K562 (cell line): ENCODE results near the gene CST1. TPM values are rescaled to one million over a fixed set of nuclear protein-coding genes. Genes with fewer than 3 reads are reported as not detected.

ENCODE experiments used
- ATAC-seq: fragments of 200-7000 bp; cut with Tn5 transposase; 3 replicates; pipeline ENCODE4 v1.9.1; 2020; ENCODE audit warnings: moderate library complexity
- BruUV-seq: library from RNA; stranded (reverse); fragments of 400-500 nt; replicated peaks from 2 replicates; lab custom pipeline; 2021; lab: Mats Ljungman, UMichigan
- CTCF ChIA-PET: fragments of 300-600 bp; formaldehyde crosslinking; extraction: SDS; loops from one replicate; lab custom pipeline; 2021; ENCODE audit warnings: low intra/inter-chr PET ratio; lab: Yijun Ruan, JAX
- POLR2A ChIA-PET: fragments of 300-600, 350-650 bp; sonication (Branson Sonifier 250); formaldehyde crosslinking; extraction: SDS; loops from one replicate; lab custom pipeline; 2021; ENCODE audit warnings: antibody characterized with exemption, inconsistent platforms; lab: Yijun Ruan, JAX
- DNase-seq, 4 experiments: peaks; one replicate each; pipeline versions ENCODE4 v3.0.0 to v3.0.0-alpha.2; 2011 to 2018; ENCODE audit warnings: low spot score in 3 of 4, mixed read lengths in 3 of 4; ENCODE audit errors: extremely low read depth in 1 of 4
- FAIRE-seq: peaks from 2 replicates; lab custom pipeline; 2011; peaks lifted over from hg19 to GRCh38; lab: Jason Lieb, UNC
- H2AFZ ChIP-seq: 2 replicates; pipeline ENCODE4 v1.6.0; 2011; ENCODE audit warnings: low read depth, low read length, control low read depth, inconsistent platforms
- H3K27ac ChIP-seq: fragments of 200-600 bp; 3 replicates; pipeline ENCODE4 v1.8.0; 2011; ENCODE audit warnings: low read depth, mild to moderate bottlenecking, control low read depth, inconsistent platforms, low read length, moderate library complexity, mixed read lengths; ENCODE audit errors: extremely low read depth
- H3K27me3 ChIP-seq, 2 experiments: fragments of 300-600 bp in 1 of 2; 2 replicates in 1 of 2; 3 replicates in 1 of 2; pipeline versions ENCODE4 v1.6.0 to v1.8.0; 2011; ENCODE audit warnings: inconsistent platforms in 2 of 2, low read length in 2 of 2, mild to moderate bottlenecking in 1 of 2, mixed read lengths in 1 of 2, moderate library complexity in 1 of 2; ENCODE audit not compliant: control insufficient read depth in 2 of 2, insufficient read depth in 2 of 2
- H3K36me3 ChIP-seq: fragments of 300-600 bp; 3 replicates; pipeline ENCODE4 v1.8.0; 2011; ENCODE audit warnings: mild to moderate bottlenecking, low read length, inconsistent platforms; ENCODE audit not compliant: control insufficient read depth, insufficient read depth
- H3K4me1 ChIP-seq, 2 experiments: fragments of 200-600 bp in 1 of 2; replicated peaks in 1 of 2; 2 replicates in 1 of 2; 3 replicates in 1 of 2; pipeline versions ENCODE4 v1.5.1 to v1.8.0; 2011; ENCODE audit warnings: inconsistent platforms in 2 of 2, low read length in 2 of 2, mild to moderate bottlenecking in 1 of 2, mixed read lengths in 1 of 2, moderate library complexity in 1 of 2; ENCODE audit not compliant: control insufficient read depth in 2 of 2, insufficient read depth in 2 of 2
- H3K4me2 ChIP-seq: 2 replicates; pipeline ENCODE4 v1.6.1; 2011; ENCODE audit warnings: low read length, control low read depth, inconsistent platforms, mixed read lengths; ENCODE audit not compliant: insufficient read depth
- H3K4me3 ChIP-seq: fragments of 200-600 bp; sonication (generic), shearing (Covaris generic); 2 replicates; pipeline ENCODE4 v1.5.1; 2016; ENCODE audit warnings: control low read depth, inconsistent platforms
- H3K79me2 ChIP-seq: fragments of 200-600 bp; 3 replicates; pipeline ENCODE4 v1.8.0; 2011; ENCODE audit warnings: low read length, inconsistent platforms; ENCODE audit not compliant: control insufficient read depth, insufficient read depth
- H3K9ac ChIP-seq, 2 experiments: 2 replicates each; pipeline versions ENCODE4 v1.6.0 to v1.6.1; 2011; ENCODE audit warnings: low read depth in 2 of 2, low read length in 2 of 2, control low read depth in 1 of 2, inconsistent platforms in 1 of 2, mild to moderate bottlenecking in 1 of 2, mixed read lengths in 1 of 2; ENCODE audit not compliant: insufficient read depth in 1 of 2
- H3K9me1 ChIP-seq: one replicate; pipeline ENCODE4 v1.6.0; 2011; ENCODE audit warnings: inconsistent platforms, mild to moderate bottlenecking, low read length, moderate library complexity; ENCODE audit not compliant: control insufficient read depth, insufficient read depth
- H3K9me3 ChIP-seq: replicated peaks from 2 replicates; pipeline ENCODE4 v1.5.1; 2011; ENCODE audit warnings: low read depth, low read length, inconsistent platforms; ENCODE audit not compliant: control insufficient read depth, insufficient read depth
- H4K20me1 ChIP-seq: replicated peaks from 2 replicates; pipeline ENCODE4 v1.6.1; 2011; ENCODE audit warnings: low read length, inconsistent platforms, mixed read lengths; ENCODE audit not compliant: control insufficient read depth, insufficient read depth
- CBX8 ChIP-seq: fragments of 200-600 bp; sonication (generic); IDR thresholded peaks from 2 replicates; pipeline ENCODE4 v1.6.1; 2012; ENCODE audit warnings: borderline replicate concordance, mixed run types, low read depth, mild to moderate bottlenecking, moderate library complexity, mixed read lengths, low read length, control low read depth, inconsistent platforms; ENCODE audit not compliant: poor library complexity, severe bottlenecking; ENCODE audit errors: extremely low read depth
- EHMT2 ChIP-seq: fragments of 450-650 bp; IDR thresholded peaks from 2 replicates; pipeline ENCODE4 v1.6.1; 2018; ENCODE audit warnings: antibody characterized with exemption
- ERF ChIP-seq: fragments of 450-650 bp; formaldehyde crosslinking; IDR thresholded peaks from 2 replicates; pipeline ENCODE4 v1.4.0; 2020; ENCODE audit warnings: mild to moderate bottlenecking, mixed read lengths
- L3MBTL2 ChIP-seq: fragments of 450-650 bp; IDR thresholded peaks from 2 replicates; pipeline ENCODE4 v1.6.1; 2016; ENCODE audit warnings: mild to moderate bottlenecking, moderate library complexity
- LCOR ChIP-seq: sonication (generic); formaldehyde crosslinking; IDR thresholded peaks from 2 replicates; pipeline ENCODE4 v1.8.0; 2022; ENCODE audit warnings: mild to moderate bottlenecking, missing genetic modification reagents
- MYBL2 ChIP-seq, 2 experiments: fragments of 450-650 bp in 1 of 2; sonication (generic) in 1 of 2; formaldehyde crosslinking in 1 of 2; IDR thresholded peaks; 2 replicates each; pipeline versions ENCODE4 v1.6.1 to v1.8.1; 2017 to 2022; ENCODE audit warnings: borderline replicate concordance in 1 of 2, inconsistent platforms in 1 of 2, low read depth in 1 of 2, mild to moderate bottlenecking in 1 of 2, missing genetic modification reagents in 1 of 2, moderate library complexity in 1 of 2
- NCOA6 ChIP-seq: fragments of 450-650 bp; IDR thresholded peaks from 2 replicates; pipeline ENCODE4 v1.6.1; 2017; ENCODE audit warnings: mild to moderate bottlenecking
- PRDM10 ChIP-seq: fragments of 450-650 bp; IDR thresholded peaks from 2 replicates; pipeline ENCODE4 v1.6.1; 2018; ENCODE audit not compliant: partially characterized antibody
- TCF3 ChIP-seq: sonication (generic); formaldehyde crosslinking; IDR thresholded peaks from 2 replicates; pipeline ENCODE4 v1.4.0; 2020; ENCODE audit warnings: mild to moderate bottlenecking, missing genetic modification reagents
- TEAD4 ChIP-seq, 2 experiments: sonication (generic) in 1 of 2; formaldehyde crosslinking in 1 of 2; IDR thresholded peaks; 2 replicates each; pipeline versions ENCODE4 v1.6.1 to v1.8.0; 2012 to 2022; ENCODE audit warnings: borderline replicate concordance in 1 of 2, inconsistent platforms in 1 of 2, low read length in 1 of 2, mild to moderate bottlenecking in 1 of 2, missing genetic modification reagents in 1 of 2
- ZNF134 ChIP-seq: fragments of 250-450 bp; sonication (Bioruptor Pico); conservative IDR thresholded peaks from 2 replicates; pipeline ENCODE4 v1.4.0; 2020
- ZNF609 ChIP-seq: sonication (generic); formaldehyde crosslinking; IDR thresholded peaks from 2 replicates; pipeline ENCODE4 v1.8.1; 2023; ENCODE audit warnings: missing genetic modification reagents, mild to moderate bottlenecking, borderline replicate concordance
- WGBS: fragments of 100-300 bp; shearing (Covaris generic); methylation state at CpG from one replicate; pipeline ENCODE4 v1.1.6; 2016; ENCODE audit warnings: low coverage, mixed read lengths; ENCODE audit not compliant: insufficient coverage; ENCODE audit errors: missing lambda C conversion rate; 5-methylcytosine and 5-hydroxymethylcytosine counted together
- in situ Hi-C: fragments of 300-500 bp; cut with MboI; formaldehyde crosslinking; loops from 4 replicates; pipeline ENCODE4 v1.15.0; 2018; ENCODE audit warnings: inconsistent platforms, mixed read lengths
- intact Hi-C: fragments of 100-400 bp; cut with micrococcal nuclease; formaldehyde crosslinking; loops from 2 replicates; pipeline ENCODE4 v1.14.2; 2022
- polyA plus RNA-seq, 8 experiments: library from polyadenylated mRNA; depleted of rRNA in 4 of 8; stranded (reverse) in 5 of 8; unstranded in 3 of 8; fragments of >200 nt; fragmentation: Nextera tagmentation in 2 of 8; fragmentation: Illumina TruSeq in 1 of 8; extraction: Ambion mirVana in 2 of 8; extraction: Trizol in 1 of 8; gene quantifications; 2 replicates each; pipeline versions ENCODE4 v1.2.1 to v1.2.3, GENCODE V29; 2011 to 2014; ENCODE audit warnings: inconsistent platforms in 1 of 8, missing spikeins in 1 of 8
- total RNA-seq, 7 experiments: library from RNA; depleted of rRNA in 6 of 7; stranded (reverse); fragments of >200 nt in 6 of 7; fragmentation: Illumina TruSeq in 2 of 7; extraction: Trizol in 2 of 7; gene quantifications; 2 replicates each; pipeline versions ENCODE4 v1.2.1 to v1.2.3, GENCODE V29; 2011 to 2021; ENCODE audit warnings: low replicate concordance in 1 of 7

Gene CST1
- total and polyA plus RNA-seq, 9 of the 15 experiments (the other 6 are each of a cell fraction or from before 2014, with no cell fraction given), result not detected

GRCh38 chr20:23773127-23773526 lies 22.4 kb upstream of the CST1 start:
- no peak overlapping the region for H3K4me2 ChIP-seq
- H3K27ac ChIP-seq, result no peak overlapping the region
- no peak overlapping the region for H3K4me3 ChIP-seq
- H3K9ac ChIP-seq, result no peak overlapping the region
- no peak for ATAC-seq
- DNase-seq, result no peak
- BruUV-seq, result no TSS peak
- H3K36me3 ChIP-seq, result no peaks in the 10 kb centered on the region
- H3K79me2 ChIP-seq, result no peaks in the 10 kb centered on the region
- no peaks in the 10 kb centered on the region for H3K4me1 ChIP-seq
- 0% methylated on average over 8 of the region's 8 CpGs for WGBS
- no peaks in the 10 kb centered on the region for H3K9me3 ChIP-seq
- in situ Hi-C loops (no loop called here), intact Hi-C loops (no loop called here)
- ChIA-PET CTCF (no interaction called here), POLR2A (no interaction called here)
- H2AFZ ChIP-seq, result no peak overlapping the region
- no peaks in the 10 kb centered on the region for H3K27me3 ChIP-seq
- H4K20me1 ChIP-seq, result no peaks in the 10 kb centered on the region
- H3K9me1 ChIP-seq, result no peaks in the 10 kb centered on the region
- FAIRE-seq, result no peak
- TF ChIP-seq MYBL2 (IDR thresholded peaks at IDR 0.05; ENCODE audit: low read depth) (no peak), MYBL2 (CRISPR knock-in tag; IDR thresholded peaks at IDR 0.05; ENCODE audit: borderline replicate concordance) (no peak), NCOA6 (no peak), TCF3 (CRISPR knock-in tag) (no peak), ZNF134 (no peak), ZNF609 (CRISPR knock-in tag) (no peak), TEAD4 (IDR thresholded peaks at IDR 0.05; ENCODE audit: low read length) (no peak), TEAD4 (CRISPR knock-in tag; IDR thresholded peaks at IDR 0.05; ENCODE audit: borderline replicate concordance) (no peak), PRDM10 (no peak), ERF (CRISPR knock-in tag) (no peak), CBX8 (no peak), LCOR (CRISPR knock-in tag) (no peak), L3MBTL2 (no peak), EHMT2 (no peak)
